Measurements from ENCODE around the gene SCUBE1. TPM values are rescaled to one million over a fixed set of nuclear protein-coding genes. Genes with fewer than 3 reads are reported as not detected.

The SCUBE1 gene
- total and polyA plus RNA-seq, 4 experiments from 2014 or later, result not detected

DNA sequence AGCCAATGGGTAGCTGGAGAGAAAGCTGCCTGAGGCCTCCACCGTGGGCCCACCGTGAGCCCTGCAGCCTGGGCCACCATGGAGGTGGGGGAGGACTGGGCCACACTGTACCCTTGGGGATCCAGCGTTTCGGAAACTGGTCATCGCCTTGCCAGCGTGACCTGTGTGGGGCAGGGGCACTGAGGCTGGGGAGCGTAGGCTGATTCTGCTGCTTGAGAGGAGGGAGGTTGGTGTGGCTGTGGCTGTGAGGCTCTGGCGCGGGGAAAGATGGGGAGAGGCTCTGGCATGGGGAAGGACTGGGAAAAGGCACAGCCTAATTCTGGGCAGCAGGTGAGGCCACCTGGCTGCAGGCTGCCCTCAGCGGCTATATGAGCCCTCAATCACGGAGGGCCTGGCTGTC, 143.6 kb downstream of the SCUBE1 start:
- H3K27ac Mint-ChIP-seq, result no peak overlapping the region
- H3K4me3 ChIP-seq (ENCODE audit: low read length in 2 of 2), result no peak overlapping the region
- POLR2A ChIA-PET (ENCODE audit: partially characterized antibody), result no interaction called here
- H3K9me3 ChIP-seq (ENCODE audit: control insufficient read depth in 1 of 2, low read length in 2 of 2), result no peaks in the 10 kb centered on the region
- H3K27me3 ChIP-seq (ENCODE audit: insufficient read depth, low read length), result no peaks in the 10 kb centered on the region
- no peaks in the 10 kb centered on the region for H3K36me3 Mint-ChIP-seq
- peaks cover 2 to 4% of the 10 kb centered on the region in 2 donors for H3K27me3 Mint-ChIP-seq
- no peak for DNase-seq
- CTCF ChIA-PET (ENCODE audit: partially characterized antibody), result no interaction called here
- H3K9me3 Mint-ChIP-seq, result peaks cover 0 to 2% (median 0%) of the 10 kb centered on the region in 8 donors
- peaks cover 0 to 4% (median 0%) of the 10 kb centered on the region in 4 donors for H3K4me1 Mint-ChIP-seq
- H3K27ac ChIP-seq (ENCODE audit: low read depth, low read length), result no peak overlapping the region
- intact Hi-C loops (cut with micrococcal nuclease), result no loop called here
- H3K4me3 Mint-ChIP-seq, result no peak overlapping the region
- no peaks in the 10 kb centered on the region for H3K4me1 ChIP-seq (ENCODE audit: insufficient read depth, low read length)
- no peaks in the 10 kb centered on the region for H3K36me3 ChIP-seq (ENCODE audit: insufficient read depth, low read length)

DNA sequence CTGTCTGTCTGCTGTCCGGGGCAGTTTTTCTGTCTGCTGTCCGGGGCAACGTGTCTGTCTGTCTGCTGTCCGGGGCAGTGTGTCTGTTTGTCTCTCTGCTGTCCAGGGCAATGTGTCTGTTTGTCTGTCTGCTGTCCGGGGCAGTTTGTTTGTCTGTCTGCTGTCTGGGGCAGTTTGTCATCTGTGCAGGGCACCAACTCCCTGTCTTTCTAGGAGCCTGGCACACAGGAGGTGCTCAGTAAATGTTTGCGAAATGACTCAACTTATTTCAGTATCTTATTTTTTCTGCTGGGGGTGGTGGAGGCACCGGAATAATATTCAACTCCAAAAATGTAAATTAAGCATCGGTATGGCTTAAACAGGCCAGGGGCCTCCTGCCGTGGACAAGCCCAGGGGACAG, 144.2 kb downstream of the SCUBE1 start:
- Histone ChIP-seq H3K27me3 (ENCODE audit: insufficient read depth, low read length) (no peaks in the 10 kb centered on the region), H3K36me3 (ENCODE audit: insufficient read depth, low read length) (no peaks in the 10 kb centered on the region), H3K4me3 (ENCODE audit: low read length in 2 of 2) (no peak overlapping the region), H3K4me1 (ENCODE audit: insufficient read depth, low read length) (no peaks in the 10 kb centered on the region), H3K9me3 (ENCODE audit: control insufficient read depth in 1 of 2, low read length in 2 of 2) (no peaks in the 10 kb centered on the region), H3K27ac (ENCODE audit: low read depth, low read length) (no peak overlapping the region)
- peaks cover 2 to 4% of the 10 kb centered on the region in 2 donors for H3K27me3 Mint-ChIP-seq
- intact Hi-C loops (cut with micrococcal nuclease), result no loop called here
- H3K9me3 Mint-ChIP-seq, result peaks cover 0 to 2% (median 0%) of the 10 kb centered on the region in 8 donors
- no peaks in the 10 kb centered on the region for H3K36me3 Mint-ChIP-seq
- ChIA-PET POLR2A (ENCODE audit: partially characterized antibody) (no interaction called here), CTCF (ENCODE audit: partially characterized antibody) (no interaction called here)
- peaks cover 0 to 4% (median 0%) of the 10 kb centered on the region in 4 donors for H3K4me1 Mint-ChIP-seq
- no peak for DNase-seq
- no peak overlapping the region for H3K4me3 Mint-ChIP-seq
- peak overlapping the region in 1 of 7 donors; percentile 65 for H3K27ac Mint-ChIP-seq

DNA sequence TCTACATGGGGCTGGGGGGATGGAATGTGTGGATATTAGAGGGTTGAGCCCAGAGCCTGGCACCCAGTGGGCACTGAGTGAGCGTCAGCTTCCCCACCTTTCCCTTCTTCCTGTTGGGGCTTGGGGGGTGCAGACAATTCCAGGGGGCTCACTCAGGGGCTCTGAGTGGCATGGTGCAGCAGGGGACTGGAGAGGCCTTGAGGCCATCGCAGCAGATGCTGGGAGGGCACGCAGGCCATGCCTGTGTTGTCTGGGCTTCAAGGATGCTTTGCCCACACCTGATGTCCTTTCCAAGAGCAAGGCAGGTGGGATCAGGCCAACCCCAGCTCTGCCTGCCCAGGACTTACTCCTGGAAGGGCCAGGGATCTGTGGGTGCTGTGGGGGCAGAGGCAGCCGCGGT, 145.0 kb downstream of the SCUBE1 start:
- POLR2A ChIA-PET (ENCODE audit: partially characterized antibody), result no interaction called here
- CTCF ChIA-PET (ENCODE audit: partially characterized antibody), result no interaction called here
- no peaks in the 10 kb centered on the region for H3K4me1 ChIP-seq (ENCODE audit: insufficient read depth, low read length)
- no peaks in the 10 kb centered on the region for H3K36me3 ChIP-seq (ENCODE audit: insufficient read depth, low read length)
- peaks cover 0 to 4% (median 0%) of the 10 kb centered on the region in 4 donors for H3K4me1 Mint-ChIP-seq
- no peak overlapping the region for H3K4me3 Mint-ChIP-seq
- no peak overlapping the region for H3K4me3 ChIP-seq (ENCODE audit: low read length in 2 of 2)
- no peak overlapping the region for H3K27ac ChIP-seq (ENCODE audit: low read depth, low read length)
- H3K27me3 ChIP-seq (ENCODE audit: insufficient read depth, low read length), result no peaks in the 10 kb centered on the region
- H3K9me3 ChIP-seq (ENCODE audit: control insufficient read depth in 1 of 2, low read length in 2 of 2), result no peaks in the 10 kb centered on the region
- peak overlapping the region in 1 of 7 donors; percentile 61 for H3K27ac Mint-ChIP-seq
- H3K9me3 Mint-ChIP-seq, result peaks cover 0 to 2% (median 0%) of the 10 kb centered on the region in 8 donors
- H3K27me3 Mint-ChIP-seq, result peaks cover 2 to 4% of the 10 kb centered on the region in 2 donors
- H3K36me3 Mint-ChIP-seq, result no peaks in the 10 kb centered on the region
- DNase-seq, result no peak
- intact Hi-C loops (cut with micrococcal nuclease), result no loop called here

- CTCF ChIA-PET (ENCODE audit: partially characterized antibody), result no interaction called here
Observed at GRCh38 chr22:43197271-43197941, 145.8 kb downstream of the SCUBE1 start.

GRCh38 chr22:43191831-43192230, 151.3 kb downstream of the SCUBE1 start:
- Mint-ChIP-seq H3K27me3 (peaks cover 2 to 3% of the 10 kb centered on the region in 2 donors), H3K4me3 (peak overlapping the region in 1 of 8 donors; percentile 20), H3K27ac (peak overlapping the region in 1 of 7 donors; percentile 70), H3K9me3 (peaks cover 0 to 2% (median 0%) of the 10 kb centered on the region in 8 donors), H3K4me1 (peaks cover 0 to 15% (median 8%) of the 10 kb centered on the region in 4 donors), H3K36me3 (peaks cover 0 to 6% of the 10 kb centered on the region in 2 donors)
- POLR2A ChIA-PET (ENCODE audit: partially characterized antibody), result no interaction called here
- CTCF ChIA-PET (ENCODE audit: partially characterized antibody), result no interaction called here
- Histone ChIP-seq H3K4me1 (ENCODE audit: insufficient read depth, low read length) (peaks cover 8% of the 10 kb centered on the region), H3K4me3 (ENCODE audit: low read length in 2 of 2) (no peak overlapping the region), H3K27me3 (ENCODE audit: insufficient read depth, low read length) (no peaks in the 10 kb centered on the region), H3K9me3 (ENCODE audit: control insufficient read depth in 1 of 2, low read length in 2 of 2) (no peaks in the 10 kb centered on the region), H3K36me3 (ENCODE audit: insufficient read depth, low read length) (no peaks in the 10 kb centered on the region), H3K27ac (ENCODE audit: low read depth, low read length) (no peak overlapping the region)
- intact Hi-C loops (cut with micrococcal nuclease), result no loop called here
- DNase-seq, result no peak

More at GRCh38 chr22:43197271-43197941, 145.8 kb downstream of the SCUBE1 start:
- H3K4me1 ChIP-seq (ENCODE audit: insufficient read depth, low read length), result no peaks in the 10 kb centered on the region
- no peak overlapping the region for H3K4me3 Mint-ChIP-seq
- no peak overlapping the region for H3K27ac ChIP-seq (ENCODE audit: low read depth, low read length)
- POLR2A ChIA-PET (ENCODE audit: partially characterized antibody), result no interaction called here
- no peaks in the 10 kb centered on the region for H3K36me3 Mint-ChIP-seq
- intact Hi-C loops (cut with micrococcal nuclease), result no loop called here
- no peaks in the 10 kb centered on the region for H3K36me3 ChIP-seq (ENCODE audit: insufficient read depth, low read length)
- H3K9me3 Mint-ChIP-seq, result peaks cover 0 to 2% (median 0%) of the 10 kb centered on the region in 8 donors
- no peaks in the 10 kb centered on the region for H3K9me3 ChIP-seq (ENCODE audit: control insufficient read depth in 1 of 2, low read length in 2 of 2)
- no peaks in the 10 kb centered on the region for H3K27me3 ChIP-seq (ENCODE audit: insufficient read depth, low read length)
- DNase-seq, result no peak
- H3K4me3 ChIP-seq (ENCODE audit: low read length in 2 of 2), result no peak overlapping the region
- peaks cover 2 to 4% of the 10 kb centered on the region in 2 donors for H3K27me3 Mint-ChIP-seq
- no peak overlapping the region for H3K27ac Mint-ChIP-seq
- no peaks in the 10 kb centered on the region for H3K4me1 Mint-ChIP-seq

DNA sequence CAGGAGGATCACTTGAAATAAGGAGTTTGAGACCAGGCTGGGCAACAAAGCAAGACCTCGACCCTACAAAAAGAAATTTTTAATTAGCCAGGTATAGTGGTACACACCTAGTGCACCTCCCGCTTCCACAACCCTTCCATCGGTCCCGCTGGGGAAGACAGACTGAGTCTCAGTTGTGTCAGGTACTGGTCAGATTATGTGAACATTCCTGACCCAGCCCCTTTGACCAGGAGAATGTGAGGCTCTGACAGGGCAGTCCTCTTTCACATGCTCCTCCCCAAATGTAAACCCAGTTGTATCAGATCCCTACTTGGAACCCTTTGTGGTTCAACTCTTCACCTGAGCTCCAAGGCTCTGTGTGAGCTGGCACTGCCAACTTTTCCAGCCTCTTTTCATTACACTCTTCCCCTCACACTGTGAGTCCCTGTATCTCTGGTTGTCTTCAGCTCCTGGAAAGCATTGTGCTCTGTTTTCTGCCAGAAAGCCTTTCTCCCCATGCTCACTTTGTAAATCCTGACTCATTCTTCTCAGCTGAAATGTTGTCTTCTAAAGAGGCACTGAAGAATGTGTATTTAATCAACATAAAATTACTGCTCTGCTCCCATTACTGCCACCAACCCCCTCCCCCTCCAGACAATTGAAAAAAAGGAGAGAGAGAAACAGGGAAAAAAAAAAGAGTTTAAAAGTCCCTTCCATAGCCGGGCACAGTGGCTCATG, 154.2 kb downstream of the SCUBE1 start:
- H3K4me3 Mint-ChIP-seq, result peak overlapping the region in 7 of 8 donors; percentile 14 to 79 (median 56)
- intact Hi-C loops (cut with micrococcal nuclease), result loop anchor here (5.0 kb wide), 1 partner anchor 1513 kb away; the partner anchor contains the start of gene PRR5

More for the DNA sequence above, 154.2 kb downstream of the SCUBE1 start:
- Histone ChIP-seq H3K4me3 (ENCODE audit: low read length in 2 of 2) (no peak overlapping the region), H3K27ac (ENCODE audit: low read depth, low read length) (peak overlapping the region; percentile 96), H3K27me3 (ENCODE audit: insufficient read depth, low read length) (no peaks in the 10 kb centered on the region), H3K36me3 (ENCODE audit: insufficient read depth, low read length) (no peaks in the 10 kb centered on the region), H3K4me1 (ENCODE audit: insufficient read depth, low read length) (peaks cover 24% of the 10 kb centered on the region), H3K9me3 (ENCODE audit: control insufficient read depth in 1 of 2, low read length in 2 of 2) (no peaks in the 10 kb centered on the region)
- H3K27me3 Mint-ChIP-seq, result peaks cover 0 to 3% of the 10 kb centered on the region in 2 donors
- H3K4me1 Mint-ChIP-seq, result peaks cover 4 to 38% (median 18%) of the 10 kb centered on the region in 4 donors
- peaks cover 0 to 6% of the 10 kb centered on the region in 2 donors for H3K36me3 Mint-ChIP-seq
- peaks cover 0 to 2% (median 0%) of the 10 kb centered on the region in 8 donors for H3K9me3 Mint-ChIP-seq
- DNase-seq, result no peak
- H3K27ac Mint-ChIP-seq, result peak overlapping the region; percentile 80 to 95 (median 88)
- POLR2A ChIA-PET (ENCODE audit: partially characterized antibody), result interaction anchor here (1.9 kb wide), 1 partner anchor 75 kb away, joined by 13 read pairs; no protein-coding TSS in a partner anchor
- CTCF ChIA-PET (ENCODE audit: partially characterized antibody), result interaction anchor here (2.5 kb wide), 1 partner anchor 157 kb away, joined by 10 read pairs; no protein-coding TSS in a partner anchor

Data from CD4-positive, alpha-beta memory T cell (primary cell).